Fibroblast of pulmonary artery (primary cell): ENCODE data around the gene RAPGEF6.
"Not testable (repeated sequence)": the region's sequence is repeated elsewhere in the genome, so short reads cannot be mapped to it uniquely, and the experiment has no call there.

ENCODE experiments used
- DNase-seq: peaks from one replicate; pipeline ENCODE4 v3.0.0-alpha.2; 2010; ENCODE audit warnings: low read depth
- H3K4me3 ChIP-seq: replicated peaks from 2 replicates; pipeline ENCODE4 v1.5.1; 2011; ENCODE audit warnings: low read depth, mild to moderate bottlenecking, control low read depth, low read length, moderate library complexity
- TF ChIP-seq, protein P1 (sequence below): IDR thresholded peaks from 2 replicates; pipeline ENCODE4 v1.5.1; 2011; ENCODE audit warnings: mild to moderate bottlenecking, control low read depth, low read length, inconsistent platforms; ENCODE audit errors: missing control alignments

The RAPGEF6 gene

DNA sequence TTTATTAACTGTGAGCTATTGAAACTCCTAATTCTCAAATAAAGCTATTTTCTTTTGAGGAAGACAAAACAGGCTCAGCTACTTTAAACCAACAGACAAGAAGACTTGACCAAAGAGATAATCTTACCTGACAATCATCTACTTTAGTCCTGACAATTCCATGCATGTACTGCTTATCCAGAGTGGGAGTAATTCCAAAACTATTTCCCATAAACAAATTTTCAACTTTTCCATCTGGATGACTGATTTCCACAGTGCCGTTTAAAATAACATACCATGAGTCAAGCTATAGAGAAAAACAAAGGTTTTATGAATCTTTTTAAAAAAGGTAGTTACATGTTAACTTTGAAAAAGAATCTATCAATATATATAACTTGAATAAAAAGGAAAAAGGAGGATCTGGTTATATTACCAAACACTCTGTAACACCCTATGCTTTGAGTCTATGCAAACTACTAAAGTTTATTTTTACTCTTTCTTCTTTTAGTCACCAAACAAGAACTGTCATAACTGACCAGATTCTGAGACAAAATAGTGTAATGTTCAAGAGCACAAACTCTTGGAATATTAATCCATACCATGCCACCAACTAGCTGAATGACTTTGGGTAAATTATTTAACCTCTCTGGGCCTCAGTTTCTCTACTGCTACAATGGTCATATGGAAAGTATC is 129.7 kb downstream of the RAPGEF6 start:
- no peak for DNase-seq
- TF ChIP-seq, protein P1, sequence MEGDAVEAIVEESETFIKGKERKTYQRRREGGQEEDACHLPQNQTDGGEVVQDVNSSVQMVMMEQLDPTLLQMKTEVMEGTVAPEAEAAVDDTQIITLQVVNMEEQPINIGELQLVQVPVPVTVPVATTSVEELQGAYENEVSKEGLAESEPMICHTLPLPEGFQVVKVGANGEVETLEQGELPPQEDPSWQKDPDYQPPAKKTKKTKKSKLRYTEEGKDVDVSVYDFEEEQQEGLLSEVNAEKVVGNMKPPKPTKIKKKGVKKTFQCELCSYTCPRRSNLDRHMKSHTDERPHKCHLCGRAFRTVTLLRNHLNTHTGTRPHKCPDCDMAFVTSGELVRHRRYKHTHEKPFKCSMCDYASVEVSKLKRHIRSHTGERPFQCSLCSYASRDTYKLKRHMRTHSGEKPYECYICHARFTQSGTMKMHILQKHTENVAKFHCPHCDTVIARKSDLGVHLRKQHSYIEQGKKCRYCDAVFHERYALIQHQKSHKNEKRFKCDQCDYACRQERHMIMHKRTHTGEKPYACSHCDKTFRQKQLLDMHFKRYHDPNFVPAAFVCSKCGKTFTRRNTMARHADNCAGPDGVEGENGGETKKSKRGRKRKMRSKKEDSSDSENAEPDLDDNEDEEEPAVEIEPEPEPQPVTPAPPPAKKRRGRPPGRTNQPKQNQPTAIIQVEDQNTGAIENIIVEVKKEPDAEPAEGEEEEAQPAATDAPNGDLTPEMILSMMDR, result no peak
- no peak overlapping the region for H3K4me3 ChIP-seq

DNA sequence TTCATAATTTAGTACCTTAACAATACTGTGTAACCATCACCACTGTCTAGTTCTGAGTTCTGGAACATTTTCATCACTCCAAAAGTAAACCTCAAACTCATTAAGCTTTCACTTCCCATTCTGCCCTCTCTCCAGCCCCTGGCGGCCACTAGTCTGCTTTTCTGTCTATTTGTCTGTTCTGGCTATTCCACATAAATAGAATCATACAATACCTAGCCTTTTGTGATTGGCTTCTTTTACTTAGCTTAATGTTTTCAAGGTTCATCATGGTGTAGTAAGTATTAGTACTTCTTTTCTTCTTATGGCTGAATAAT is 138.7 kb downstream of the RAPGEF6 start:
- TF ChIP-seq, protein P1, result no peak
- no peak for DNase-seq
- H3K4me3 ChIP-seq, result no peak overlapping the region

DNA sequence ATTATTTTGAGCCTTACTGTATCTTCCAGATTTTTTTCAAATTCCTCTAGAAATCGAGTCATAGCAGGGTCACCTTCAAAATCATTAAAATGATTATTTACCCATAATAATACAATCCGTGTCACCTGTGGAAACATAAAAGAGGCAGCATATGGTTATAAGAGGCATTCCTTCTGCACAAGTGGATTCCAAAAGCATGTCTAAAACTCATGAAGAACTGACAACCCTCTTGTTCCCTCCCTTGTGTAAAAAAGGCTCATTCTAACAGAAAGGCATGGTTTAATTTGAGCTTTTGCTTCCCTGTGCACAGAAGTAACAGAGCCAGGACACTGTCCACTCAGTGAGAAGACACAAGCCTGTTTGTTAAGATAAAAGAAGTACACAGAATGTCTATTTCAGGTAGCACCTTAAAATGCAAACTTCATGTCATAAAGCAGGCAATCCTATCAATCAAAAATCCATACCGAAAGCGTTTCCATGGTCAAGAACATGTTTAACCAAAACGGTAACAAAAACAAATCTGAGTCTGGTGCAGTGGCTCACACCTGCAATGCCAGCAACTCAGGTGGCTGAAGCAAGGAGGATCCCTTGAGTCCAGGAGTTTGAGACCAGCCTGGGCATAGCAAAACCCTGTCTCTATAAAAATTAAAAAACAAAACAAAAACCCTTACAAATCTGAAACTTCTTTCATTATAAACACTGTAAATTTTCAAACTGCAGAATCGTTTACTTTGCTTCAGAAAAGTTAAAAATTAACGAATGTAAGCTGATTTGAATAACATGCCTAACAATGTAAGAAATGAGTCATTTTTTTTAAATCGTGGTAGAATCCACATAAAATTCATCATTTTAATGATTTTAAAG is 139.3 kb downstream of the RAPGEF6 start:
- TF ChIP-seq, protein P1, result no peak
- DNase-seq, result no peak
- H3K4me3 ChIP-seq, result no peak overlapping the region

DNA sequence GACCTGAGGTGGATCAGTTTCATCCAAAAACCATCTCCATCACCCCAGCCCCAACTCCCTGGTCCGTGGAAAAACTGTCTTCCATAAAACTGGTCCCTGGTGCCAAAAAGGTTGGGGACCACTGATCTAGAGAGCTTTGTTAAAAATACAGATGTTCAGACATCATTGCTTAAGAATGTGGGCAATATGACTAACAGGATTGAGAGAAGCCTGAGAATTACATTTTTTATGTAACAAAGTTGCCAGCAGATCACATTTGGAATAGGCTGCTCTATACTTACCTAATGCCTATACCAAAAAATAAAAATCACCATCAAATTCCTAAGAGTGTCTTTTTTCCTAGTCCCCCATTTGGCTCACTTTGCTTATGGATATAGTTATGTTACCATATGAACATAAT is 143.3 kb downstream of the RAPGEF6 start:
- TF ChIP-seq, protein P1, result no peak
- peak; percentile 19 for DNase-seq
- no peak overlapping the region for H3K4me3 ChIP-seq

DNA sequence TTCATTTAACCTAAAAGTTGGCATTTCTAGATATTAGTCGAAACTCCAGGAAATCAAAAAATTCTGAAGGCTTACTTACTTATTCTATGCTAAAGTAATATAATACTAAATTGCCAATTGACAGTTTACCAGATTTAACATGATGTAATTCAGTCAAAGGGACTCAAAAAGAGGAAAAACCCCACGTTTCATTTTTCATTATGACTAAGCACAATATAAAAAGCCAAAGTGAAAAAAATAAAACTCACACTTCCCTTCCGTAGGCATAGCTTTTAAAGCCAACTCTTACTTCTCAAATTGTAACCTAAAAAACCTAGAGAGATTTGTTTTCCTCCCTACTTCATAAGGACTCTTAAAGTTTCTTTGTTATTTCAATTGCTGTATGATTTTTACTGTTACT is 146.6 kb downstream of the RAPGEF6 start:
- no peak overlapping the region for H3K4me3 ChIP-seq
- TF ChIP-seq, protein P1, result no peak
- DNase-seq, result peak; percentile 39

DNA sequence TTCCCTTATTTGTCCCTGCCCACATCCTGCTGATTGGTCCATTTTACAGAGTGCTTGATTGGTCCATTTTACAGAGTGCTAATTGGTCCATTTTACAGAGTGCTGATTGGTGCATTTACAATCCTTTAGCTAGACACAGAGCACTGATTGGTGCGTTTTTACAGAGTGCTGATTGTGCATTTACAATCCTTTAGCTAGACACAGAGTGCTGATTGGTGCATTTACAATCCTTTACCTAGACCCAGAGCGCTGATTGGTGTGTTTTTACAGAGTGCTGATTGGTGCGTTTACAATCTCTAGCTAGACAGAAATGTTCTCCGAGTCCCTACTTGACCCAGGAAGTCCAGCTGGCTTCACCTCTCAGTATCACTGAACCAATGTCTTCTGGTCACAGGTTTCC is 147.7 kb downstream of the RAPGEF6 start:
- not testable (repeated sequence) for DNase-seq, H3K4me3 ChIP-seq

DNA sequence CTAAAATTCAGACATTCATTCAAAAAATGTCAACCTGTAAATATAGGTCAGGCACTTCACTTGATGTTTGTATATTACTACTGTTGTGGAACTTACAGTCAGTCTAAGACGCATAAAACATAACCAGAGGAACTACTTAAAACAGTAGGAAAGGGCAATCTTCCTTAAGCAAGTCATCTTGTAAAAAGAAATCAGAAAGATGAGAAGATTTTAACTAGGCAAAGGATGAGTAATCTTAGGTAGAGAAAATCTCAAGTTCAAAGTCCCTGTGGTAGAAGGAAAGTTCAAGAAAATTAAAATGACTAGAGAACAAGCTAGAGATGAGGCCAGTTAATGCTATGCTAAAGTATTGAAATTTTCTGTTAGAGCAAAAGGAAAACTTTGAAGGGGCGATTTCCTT is 152.4 kb downstream of the RAPGEF6 start:
- DNase-seq, result no peak
- H3K4me3 ChIP-seq, result no peak overlapping the region
- TF ChIP-seq, protein P1, result no peak
